GM10248 (cell line): Measurements from ENCODE around the gene PRKG1.
"Not testable (repeated sequence)": the region's sequence is repeated elsewhere in the genome, so short reads cannot be mapped to it uniquely, and the experiment has no call there.

Experiments used
- CTCF ChIA-PET: fragments of 300-600 bp; sonication (Branson Sonifier 250); formaldehyde crosslinking; extraction: SDS; loops from one replicate; lab custom pipeline; 2021; ENCODE audit warnings: antibody characterized with exemption; lab: Yijun Ruan, JAX
- POLR2A ChIA-PET: fragments of 350-650 bp; sonication (Branson Sonifier 250); formaldehyde crosslinking; extraction: SDS; loops from one replicate; lab custom pipeline; 2020; ENCODE audit warnings: antibody characterized with exemption; lab: Yijun Ruan, JAX
- DNase-seq: peaks from one replicate; pipeline ENCODE4 v3.0.0; 2012; ENCODE audit errors: extremely low spot score
- CTCF ChIP-seq: IDR thresholded peaks from 2 replicates; pipeline ENCODE4 v1.5.1; 2012; ENCODE audit warnings: mild to moderate bottlenecking, low read depth; ENCODE audit errors: extremely low read depth, missing control alignments, control extremely low read depth

PRKG1 gene

DNA sequence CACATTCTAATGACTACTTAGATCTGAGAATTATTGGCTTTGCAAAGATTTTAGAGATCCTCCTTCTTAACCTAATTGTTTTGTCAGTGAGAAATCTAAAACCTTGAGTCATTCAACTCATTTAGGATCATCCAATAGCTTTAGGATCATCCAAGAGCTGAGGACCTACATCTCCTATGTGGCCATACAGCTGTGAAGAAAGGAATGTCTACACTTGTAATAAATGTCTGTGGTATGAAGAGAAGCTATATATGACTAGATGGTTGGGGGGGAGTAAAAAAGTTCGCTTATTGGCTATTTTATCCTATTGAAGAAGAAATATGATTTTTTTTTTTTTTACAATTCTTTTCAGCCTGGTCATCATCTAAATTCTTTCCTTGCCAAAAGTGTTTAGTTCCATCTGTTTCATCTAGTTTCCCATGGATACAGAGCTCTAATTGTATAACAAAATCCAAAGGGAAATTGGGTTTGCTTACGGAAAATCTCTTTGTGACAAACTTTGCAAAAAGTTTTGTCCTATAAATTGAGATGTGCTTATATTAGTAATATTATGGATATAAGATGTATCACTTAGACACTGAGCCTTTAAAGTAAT lies 196.7 kb downstream of the PRKG1 start:
- no peak for DNase-seq
- POLR2A ChIA-PET, result no interaction called here
- no peak for TF ChIP-seq CTCF
- CTCF ChIA-PET, result interaction anchor here (1.8 kb wide), 1 partner anchor 14 kb away, joined by 4 read pairs; no protein-coding TSS in a partner anchor

- DNase-seq, POLR2A ChIA-PET: not testable (repeated sequence)
Measured at GRCh38 chr10:51272099-51272498, 197.8 kb downstream of the PRKG1 start.

DNA sequence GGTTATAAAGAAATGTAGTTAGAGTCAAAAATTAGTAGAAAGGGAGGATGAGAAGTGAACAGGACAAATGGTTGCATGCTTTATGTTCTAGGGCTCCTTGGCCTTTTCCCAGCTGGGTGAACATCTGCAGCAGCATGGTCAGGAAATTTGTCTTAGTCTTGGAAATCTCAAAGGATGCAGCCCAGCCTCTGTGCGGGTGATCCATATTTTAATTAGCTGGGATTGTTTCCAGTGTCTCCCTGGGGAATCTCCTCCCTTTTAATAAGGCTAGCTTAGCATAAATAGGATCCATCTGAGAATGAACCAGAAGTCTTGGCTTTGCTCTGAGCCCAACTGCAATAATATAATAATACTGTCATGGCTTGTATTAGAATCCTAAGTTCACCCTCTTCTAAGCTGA lies 198.3 kb downstream of the PRKG1 start:
- TF ChIP-seq CTCF, result no peak
- DNase-seq, result no peak
- CTCF ChIA-PET, result interaction anchor here (0.8 to 1.8 kb wide), 3 partner anchors 9 to 19 kb away, joined by 3 to 4 read pairs (median 4); no protein-coding TSS in a partner anchor
- POLR2A ChIA-PET, result no interaction called here

More at GRCh38 chr10:51272099-51272498, 197.8 kb downstream of the PRKG1 start:
- CTCF ChIA-PET, result interaction anchor here (1.8 kb wide), 1 partner anchor 13 kb away, joined by 4 read pairs; no protein-coding TSS in a partner anchor

DNA sequence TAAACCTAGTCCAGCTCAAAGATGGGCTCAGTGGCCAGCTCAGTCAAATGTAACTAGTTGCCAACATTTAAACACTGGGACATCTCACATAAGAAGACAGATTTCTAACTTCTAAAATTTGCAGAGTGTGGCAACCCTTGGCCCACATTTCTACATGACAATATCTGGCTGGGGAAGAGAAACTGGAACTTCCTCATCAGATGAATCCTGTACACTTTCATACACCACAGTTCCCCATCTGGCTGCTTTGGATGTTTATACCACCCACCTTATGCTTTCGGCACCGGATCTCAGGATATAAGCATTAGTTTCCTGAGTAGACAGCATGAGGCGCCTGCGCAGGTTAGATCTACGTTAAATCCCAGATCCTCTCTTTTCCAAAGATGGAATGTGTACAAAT lies 199.3 kb downstream of the PRKG1 start:
- DNase-seq, result no peak
- TF ChIP-seq CTCF, result no peak
- ChIA-PET POLR2A (no interaction called here), CTCF (interaction anchor here (0.8 to 1.7 kb wide), 2 partner anchors 8 to 18 kb away, joined by 3 to 4 read pairs; no protein-coding TSS in a partner anchor)

DNA sequence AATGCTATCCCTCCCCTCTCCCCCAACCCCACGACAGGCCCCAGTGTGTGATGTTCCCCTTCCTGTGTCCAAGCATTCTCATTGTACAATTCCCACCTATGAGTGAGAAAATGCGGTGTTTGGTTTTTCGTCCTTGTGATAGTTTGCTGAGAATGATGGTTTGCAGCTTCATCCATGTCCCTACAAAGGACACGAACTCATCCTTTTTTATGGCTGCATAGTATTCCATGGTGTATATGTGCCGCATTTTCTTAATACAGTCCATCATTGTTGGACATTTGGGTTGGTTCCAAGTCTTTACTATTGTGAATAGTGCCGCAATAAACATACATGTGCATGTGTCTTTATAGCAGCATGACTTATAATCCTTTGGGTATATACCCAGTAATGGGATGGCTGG lies 201.8 kb downstream of the PRKG1 start:
- CTCF ChIA-PET, POLR2A ChIA-PET, DNase-seq: not testable (repeated sequence)

DNA sequence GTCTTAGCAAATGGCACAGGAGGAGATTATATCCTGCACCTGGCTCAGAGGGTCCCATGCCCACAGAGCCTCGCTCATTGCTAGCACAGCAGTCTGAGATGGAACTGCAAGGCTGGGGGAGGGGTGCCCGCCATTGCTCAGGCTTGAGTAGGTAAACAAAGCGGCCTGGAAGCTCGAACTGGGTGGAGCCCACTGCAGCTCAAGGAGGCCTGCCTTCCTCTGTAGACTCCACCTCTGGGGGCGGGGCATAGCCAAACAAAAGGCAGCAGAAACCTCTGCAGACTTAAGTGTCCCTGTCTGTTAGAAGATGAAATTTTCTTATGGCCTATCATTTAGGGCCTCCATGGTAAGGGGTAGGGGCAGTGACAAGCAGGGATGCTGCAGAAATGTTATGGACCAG lies 207.1 kb downstream of the PRKG1 start:
- POLR2A ChIA-PET, DNase-seq: not testable (repeated sequence)
- CTCF ChIA-PET, result interaction anchor here (1.1 to 1.9 kb wide), 2 partner anchors 8 to 24 kb away, joined by 3 to 4 read pairs; no protein-coding TSS in a partner anchor

DNA sequence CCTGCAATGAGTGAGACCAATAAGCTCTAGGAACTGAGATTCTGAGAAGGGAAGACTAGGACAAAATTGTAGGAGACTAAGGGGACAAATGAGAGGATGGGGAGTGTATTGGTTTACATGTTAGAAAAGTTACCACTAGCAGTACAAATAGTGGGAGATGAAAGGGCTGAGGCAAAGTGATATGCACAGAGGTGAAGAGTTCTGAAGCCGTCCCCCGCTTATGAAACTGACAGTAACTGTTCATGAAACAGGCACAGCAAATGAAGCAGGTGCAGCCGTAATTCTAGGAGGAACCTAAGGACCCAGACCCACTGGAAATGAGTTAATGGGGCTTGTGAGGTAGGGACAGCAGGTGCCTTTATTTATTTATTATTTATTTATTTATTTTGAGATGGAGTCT lies 211.3 kb downstream of the PRKG1 start:
- TF ChIP-seq CTCF, result no peak
- ChIA-PET POLR2A (no interaction called here), CTCF (interaction anchor here (1.7 kb wide), 1 partner anchor 14 kb away, joined by 4 read pairs; no protein-coding TSS in a partner anchor)
- no peak for DNase-seq

GRCh38 chr10:51288511-51288910 lies 214.2 kb downstream of the PRKG1 start:
- ChIA-PET CTCF (no interaction called here), POLR2A (no interaction called here)
- TF ChIP-seq CTCF, result no peak
- no peak for DNase-seq
